Prostate gland (tissue), 2 donors: ENCODE measurements around the gene IRAG1. TPM values are rescaled to one million over a fixed set of nuclear protein-coding genes. Genes with fewer than 3 reads are reported as not detected.

Experiments used
- DNase-seq: peaks from one replicate; pipeline ENCODE4 v3.0.0-alpha.2; 2019; ENCODE audit warnings: low spot score
- H3K27ac ChIP-seq, 2 donors: fragments of 200-600 bp; sonication (generic); 2 replicates each; pipeline ENCODE4 v1.5.1; 2017 to 2019
- H3K27me3 ChIP-seq: fragments of 200-600 bp; sonication (generic); replicated peaks from 2 replicates; pipeline ENCODE4 v1.5.1; 2019; ENCODE audit not compliant: insufficient read depth
- H3K36me3 ChIP-seq, 2 donors: fragments of 200-600 bp; sonication (generic); 1 replicate in 1 of 2; 2 replicates in 1 of 2; pipeline versions ENCODE4 v1.5.1 to v1.8.1; 2017 to 2019
- H3K4me1 ChIP-seq: fragments of 200-600 bp; sonication (generic); replicated peaks from 2 replicates; pipeline ENCODE4 v1.5.1; 2019
- H3K4me3 ChIP-seq, 2 donors: fragments of 200-600 bp; sonication (generic); 2 replicates each; pipeline ENCODE4 v1.5.1; 2017 to 2019
- H3K9me3 ChIP-seq: fragments of 200-600 bp; sonication (generic); 2 replicates; pipeline ENCODE4 v1.5.1; 2017
- POLR2A ChIP-seq: fragments of 450-650 bp; IDR thresholded peaks from one replicate; pipeline ENCODE4 v1.6.1; 2016; ENCODE audit warnings: antibody characterized with exemption, mild to moderate bottlenecking
- POLR2AphosphoS5 ChIP-seq: sonication (generic); formaldehyde crosslinking; IDR thresholded peaks from one replicate; pipeline ENCODE4 v1.6.1; 2017; ENCODE audit warnings: antibody characterized with exemption
- WGBS: methylation state at CpG from one replicate; pipeline ENCODE4 v1.1.5; 2018; 5-methylcytosine and 5-hydroxymethylcytosine counted together
- intact Hi-C: fragments of 100-400 bp; cut with DNase I; formaldehyde crosslinking; loops from one replicate; pipeline ENCODE4 v1.14.2; 2022
- small RNA-seq, 2 donors: library from RNA; depleted of rRNA; stranded (forward); fragments of <200 nt; gene quantifications; one replicate each; pipeline ENCODE3, GENCODE V24; 2016
- total RNA-seq, 2 donors: library from RNA; depleted of rRNA; stranded (reverse); fragments of >200 nt; gene quantifications; one replicate each; pipeline ENCODE4 v1.1.0, GENCODE V29; 2016
- TF ChIP-seq, protein P1 (sequence below), 4 experiments: fragments of 200-600 bp in 2 of 4; fragments of 450-650 bp in 2 of 4; sonication (generic) in 2 of 4; IDR thresholded peaks; 1 replicate in 3 of 4; 2 replicates in 1 of 4; pipeline ENCODE4 v1.5.1; 2016 to 2019; ENCODE audit warnings: antibody characterized with exemption in 4 of 4, mild to moderate bottlenecking in 2 of 4, moderate library complexity in 2 of 4

IRAG1 gene
- total RNA-seq, 2 donors from 2014 or later: 14.7 to 43.6 TPM

DNA sequence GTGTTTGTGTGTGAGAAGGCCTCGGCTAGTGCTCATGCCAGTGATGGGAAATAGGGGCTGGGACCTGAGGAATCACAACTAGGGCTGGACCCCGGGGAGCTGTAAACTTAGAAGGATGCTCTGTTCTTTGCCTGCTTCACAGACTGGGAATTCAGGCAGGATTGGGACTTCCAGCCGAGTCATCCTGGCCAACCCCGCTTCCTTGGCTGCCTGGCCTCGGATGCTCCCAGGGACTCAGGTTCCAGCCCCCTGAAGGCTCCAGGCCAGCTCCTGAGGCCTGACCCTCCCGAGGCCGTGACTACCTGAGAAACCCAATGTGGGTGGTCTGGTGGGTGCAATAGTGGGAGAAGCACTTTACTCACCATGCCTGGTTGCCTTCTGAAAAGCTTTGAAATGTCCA lies 44.7 kb downstream of the IRAG1 start:
- Histone ChIP-seq H3K27ac (no peak overlapping the region), H3K9me3 (no peaks in the 10 kb centered on the region), H3K36me3 (no peaks in the 10 kb centered on the region), H3K4me1 (no peaks in the 10 kb centered on the region), H3K27me3 (no peaks in the 10 kb centered on the region), H3K4me3 (no peak overlapping the region)
- intact Hi-C loops: no loop called here
- TF ChIP-seq POLR2A (no peak), POLR2AphosphoS5 (no peak)
- TF ChIP-seq, protein P1, sequence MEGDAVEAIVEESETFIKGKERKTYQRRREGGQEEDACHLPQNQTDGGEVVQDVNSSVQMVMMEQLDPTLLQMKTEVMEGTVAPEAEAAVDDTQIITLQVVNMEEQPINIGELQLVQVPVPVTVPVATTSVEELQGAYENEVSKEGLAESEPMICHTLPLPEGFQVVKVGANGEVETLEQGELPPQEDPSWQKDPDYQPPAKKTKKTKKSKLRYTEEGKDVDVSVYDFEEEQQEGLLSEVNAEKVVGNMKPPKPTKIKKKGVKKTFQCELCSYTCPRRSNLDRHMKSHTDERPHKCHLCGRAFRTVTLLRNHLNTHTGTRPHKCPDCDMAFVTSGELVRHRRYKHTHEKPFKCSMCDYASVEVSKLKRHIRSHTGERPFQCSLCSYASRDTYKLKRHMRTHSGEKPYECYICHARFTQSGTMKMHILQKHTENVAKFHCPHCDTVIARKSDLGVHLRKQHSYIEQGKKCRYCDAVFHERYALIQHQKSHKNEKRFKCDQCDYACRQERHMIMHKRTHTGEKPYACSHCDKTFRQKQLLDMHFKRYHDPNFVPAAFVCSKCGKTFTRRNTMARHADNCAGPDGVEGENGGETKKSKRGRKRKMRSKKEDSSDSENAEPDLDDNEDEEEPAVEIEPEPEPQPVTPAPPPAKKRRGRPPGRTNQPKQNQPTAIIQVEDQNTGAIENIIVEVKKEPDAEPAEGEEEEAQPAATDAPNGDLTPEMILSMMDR (IDR thresholded peaks at IDR 0.05): no peak
- no peak for DNase-seq
- 66% methylated on average over 7 of the region's 7 CpGs for WGBS

DNA sequence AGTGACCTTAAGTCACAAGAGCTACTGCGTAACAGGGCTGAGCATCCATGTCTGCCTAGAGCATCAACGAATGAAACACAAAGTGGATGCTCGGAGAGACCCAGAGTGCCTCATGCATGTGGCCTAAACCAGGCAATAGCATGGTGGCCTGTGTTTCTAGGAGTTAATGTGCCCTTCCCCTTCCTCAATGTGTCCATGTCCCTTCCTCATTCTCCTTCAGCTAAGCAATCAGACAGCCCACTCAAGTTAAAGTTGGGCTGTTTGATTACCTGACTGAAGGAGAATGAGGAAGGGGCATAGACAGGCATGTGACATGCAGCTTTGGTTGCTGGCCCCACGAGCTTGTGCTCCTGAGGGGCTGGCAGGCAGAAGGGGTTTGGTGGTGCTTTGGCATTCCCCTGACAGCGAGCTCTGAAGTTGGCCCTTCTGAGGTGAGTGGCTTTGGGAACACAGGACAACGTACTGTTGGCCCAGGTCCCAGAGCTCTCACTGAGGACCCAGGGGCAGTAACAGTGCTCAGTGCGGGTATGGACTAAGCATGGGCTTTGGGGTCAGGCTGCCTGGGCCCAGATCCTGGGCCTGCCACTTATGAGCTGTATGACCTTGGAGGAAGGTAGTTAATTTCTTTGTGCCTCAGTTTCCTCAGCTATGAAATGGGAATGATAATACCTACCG lies 46.7 kb downstream of the IRAG1 start:
- no peak for TF ChIP-seq POLR2A
- TF ChIP-seq POLR2AphosphoS5: no peak
- 83% methylated on average over 8 of the region's 8 CpGs for WGBS
- intact Hi-C loops: no loop called here
- DNase-seq: no peak
- Histone ChIP-seq H3K9me3 (no peaks in the 10 kb centered on the region), H3K27me3 (no peaks in the 10 kb centered on the region), H3K36me3 (no peaks in the 10 kb centered on the region), H3K27ac (no peak overlapping the region), H3K4me1 (no peaks in the 10 kb centered on the region), H3K4me3 (no peak overlapping the region)

DNA sequence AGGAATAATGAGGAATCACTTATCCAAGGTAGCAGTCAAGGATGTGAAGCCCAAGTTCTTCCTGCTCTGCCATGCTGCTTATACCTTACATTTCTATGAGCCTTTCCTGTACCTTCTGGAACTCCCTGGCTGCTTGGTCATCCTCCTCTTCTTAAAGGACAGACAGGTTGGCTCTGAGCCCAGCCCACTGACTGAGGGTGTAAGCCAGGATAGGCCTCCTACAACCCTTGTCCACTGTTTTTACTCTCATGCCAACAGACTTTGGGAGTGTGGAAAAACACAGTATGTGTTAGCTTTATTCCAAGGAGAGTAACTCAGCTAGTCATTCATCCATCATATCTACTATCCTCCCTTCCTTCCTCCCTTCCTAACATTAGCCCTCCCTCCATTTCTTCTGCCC lies 47.5 kb downstream of the IRAG1 start:
- no peak for DNase-seq
- Histone ChIP-seq H3K36me3 (no peaks in the 10 kb centered on the region), H3K27ac (no peak overlapping the region), H3K4me3 (no peak overlapping the region), H3K27me3 (no peaks in the 10 kb centered on the region), H3K4me1 (no peaks in the 10 kb centered on the region), H3K9me3 (no peaks in the 10 kb centered on the region)
- intact Hi-C loops: no loop called here
- TF ChIP-seq, protein P1 (IDR thresholded peaks at IDR 0.05): no peak
- TF ChIP-seq POLR2A (no peak), POLR2AphosphoS5 (no peak)

DNA sequence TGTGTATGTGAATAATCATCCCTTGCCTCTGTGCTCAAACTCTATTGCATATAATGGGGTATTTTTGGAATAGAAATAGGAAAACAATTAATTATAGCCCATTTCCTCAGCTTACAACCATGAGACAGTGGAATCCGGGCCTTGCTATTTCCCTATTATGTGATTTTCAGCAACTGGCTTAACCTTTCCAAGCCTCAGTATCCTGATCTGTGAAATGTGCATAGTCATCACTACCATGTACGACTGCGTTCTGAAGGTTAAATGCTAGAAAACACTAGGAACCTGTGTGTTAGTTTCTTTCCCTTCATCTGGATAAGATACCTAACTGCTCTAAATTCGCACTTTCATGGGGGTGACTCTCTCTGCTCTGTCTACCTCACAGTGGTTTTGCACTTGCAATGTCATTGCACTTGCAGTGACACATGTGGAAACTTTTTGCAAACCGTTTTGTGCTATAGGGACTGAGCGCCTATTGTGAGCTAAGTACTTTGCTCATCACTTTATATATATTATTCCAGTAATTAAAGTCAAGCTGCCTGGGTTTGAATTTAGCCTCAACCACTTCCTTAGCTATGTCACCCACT lies 48.3 kb downstream of the IRAG1 start:
- DNase-seq: no peak
- no peaks in the 10 kb centered on the region for H3K9me3 ChIP-seq
- no peaks in the 10 kb centered on the region for H3K27me3 ChIP-seq
- intact Hi-C loops: no loop called here
- no peak overlapping the region for H3K4me3 ChIP-seq
- no peaks in the 10 kb centered on the region for H3K36me3 ChIP-seq
- no peak overlapping the region for H3K27ac ChIP-seq
- TF ChIP-seq, protein P1 (IDR thresholded peaks at IDR 0.05): no peak
- no peak for TF ChIP-seq POLR2AphosphoS5
- TF ChIP-seq POLR2A: no peak
- 89% methylated on average over 6 of the region's 6 CpGs for WGBS
- H3K4me1 ChIP-seq: no peaks in the 10 kb centered on the region

Small RNA genes within 50 kb of the gene (small RNA-seq; reads per million reads assigned to genes)
- gene RF00019: 0 reads per million in 2 donors

Other genes starting within 250 kb of the IRAG1 start
- 10 to 100 TPM; 20.0 to 22.1 TPM for gene AMPD3, start 238.5 kb downstream of the IRAG1 start, total RNA-seq
- 10 to 100 TPM; 52.9 to 66.2 TPM for gene RNF141, start 152.6 kb downstream of the IRAG1 start, total RNA-seq
- gene LYVE1, start 125.1 kb downstream of the IRAG1 start, total RNA-seq: 1 to 10 TPM; 2.5 to 9.8 TPM
- 10 to 100 TPM; 23.6 to 28.3 TPM for gene CTR9, start 57.5 kb upstream of the IRAG1 start, total RNA-seq
- gene EIF4G2, start 115.2 kb upstream of the IRAG1 start, total RNA-seq: 100 to 1,000 TPM; 382 to 500 TPM
- gene ZBED5, start 164.3 kb upstream of the IRAG1 start, total RNA-seq: 10 to 100 TPM; 26.2 to 33.0 TPM